Transverse colon (tissue), 4 donors: ENCODE measurements around the gene ASTN1. TPM values are rescaled to one million over a fixed set of nuclear protein-coding genes. Genes with fewer than 3 reads are reported as not detected.
A peak's percentile ranks its signal among the peaks of the same experiment; 100 is the strongest.

Experiments used
- DNase-seq: peaks from one replicate; pipeline ENCODE4 v3.0.0-alpha.2; 2019
- H3K27ac ChIP-seq, 4 donors: fragments of 200-600 bp; sonication (generic); 2 replicates each; pipeline ENCODE4 v1.5.1; 2016 to 2018; ENCODE audit warnings: inconsistent platforms in 4 of 4
- H3K27me3 ChIP-seq: fragments of 200-600 bp; sonication (generic); 2 replicates; pipeline ENCODE4 v1.5.1; 2017; ENCODE audit warnings: inconsistent platforms
- H3K36me3 ChIP-seq, 4 donors: fragments of 200-600 bp; sonication (generic); 2 replicates each; pipeline ENCODE4 v1.5.1; 2017 to 2019; ENCODE audit warnings: inconsistent platforms in 4 of 4
- H3K4me1 ChIP-seq, 4 donors: fragments of 200-600 bp; sonication (generic); 2 replicates each; pipeline ENCODE4 v1.5.1; 2017 to 2020; ENCODE audit warnings: inconsistent platforms in 4 of 4
- H3K4me3 ChIP-seq, 4 donors: fragments of 200-600 bp; sonication (generic); 1 replicate in 1 of 4; 2 replicates in 3 of 4; pipeline versions ENCODE4 v1.5.1 to v1.6.1; 2017 to 2019; ENCODE audit warnings: inconsistent platforms in 4 of 4
- H3K9me3 ChIP-seq, 2 donors: fragments of 200-600 bp; sonication (generic); 2 replicates each; pipeline ENCODE4 v1.5.1; 2017 to 2019; ENCODE audit warnings: inconsistent platforms in 2 of 2
- EP300 ChIP-seq: sonication (generic); formaldehyde crosslinking; IDR thresholded peaks from one replicate; pipeline ENCODE4 v1.6.1; 2017; ENCODE audit warnings: antibody characterized with exemption, low read depth
- POLR2A ChIP-seq: fragments of 450-650 bp; IDR thresholded peaks from one replicate; pipeline ENCODE4 v1.6.1; 2016; ENCODE audit warnings: antibody characterized with exemption, mild to moderate bottlenecking, moderate library complexity
- POLR2AphosphoS5 ChIP-seq, 3 donors: sonication (generic); formaldehyde crosslinking; IDR thresholded peaks; one replicate each; pipeline ENCODE4 v1.6.1; 2016; ENCODE audit warnings: antibody characterized with exemption in 3 of 3
- WGBS, 2 donors: methylation state at CpG; one replicate each; pipeline ENCODE4 v1.1.5; 2018; ENCODE audit warnings: low coverage in 1 of 2; 5-methylcytosine and 5-hydroxymethylcytosine counted together
- in situ Hi-C, 4 donors: fragments of 200-750 bp; cut with MboI; loops; one replicate each; pipeline versions ENCODE4 v1.15.0 to v1.15.1; 2017; ENCODE audit warnings: low sequenced_read_pairs in 3 of 4, low pct_ligation_motif_present in 1 of 4, low pct_unique_long_range_greater_than_20kb in 1 of 4
- intact Hi-C: fragments of 100-400 bp; cut with DNase I; formaldehyde crosslinking; loops from one replicate; pipeline ENCODE4 v1.15.1; 2023; ENCODE audit warnings: low total_unique reads
- total RNA-seq, 4 donors: library from RNA; depleted of rRNA; stranded (reverse); fragments of >200 nt; gene quantifications; one replicate each; pipeline ENCODE4 v1.1.0, GENCODE V29; 2016
- TF ChIP-seq, protein P1 (sequence below), 5 experiments: fragments of 200-600 bp in 3 of 5; fragments of 450-650 bp in 2 of 5; sonication (generic) in 3 of 5; IDR thresholded peaks; 1 replicate in 2 of 5; 2 replicates in 3 of 5; pipeline ENCODE4 v1.5.1; 2016 to 2017; ENCODE audit warnings: antibody characterized with exemption in 5 of 5, inconsistent platforms in 3 of 5, mild to moderate bottlenecking in 2 of 5, moderate library complexity in 1 of 5

Gene ASTN1
- total RNA-seq, 4 donors from 2014 or later, result 0.27 to 3.0 (median 0.74) TPM

DNA sequence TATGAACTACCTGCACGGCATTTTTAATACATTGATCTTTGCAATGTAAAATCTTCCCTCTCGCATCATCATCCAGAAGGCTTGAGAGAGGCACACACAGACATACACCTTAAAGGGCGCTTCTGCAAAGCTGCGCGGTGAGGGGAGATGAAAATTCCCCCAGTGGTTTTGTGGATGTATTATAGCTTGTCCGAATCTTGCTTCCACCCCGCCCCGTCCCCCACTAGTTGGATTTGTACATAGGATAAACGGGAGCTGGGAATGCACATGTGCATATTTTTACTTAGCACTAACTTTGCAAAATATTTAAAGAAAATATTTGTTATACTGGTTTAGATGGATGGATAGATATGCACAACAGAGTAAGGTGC, 542 bp upstream of the ASTN1 start:
- Histone ChIP-seq H3K27me3 (peaks cover 78% of the 10 kb centered on the region), H3K4me3 (peak overlapping the region in 1 of 4 donors; percentile 39), H3K36me3 (no peaks in the 10 kb centered on the region), H3K9me3 (no peaks in the 10 kb centered on the region), H3K27ac (no peak overlapping the region), H3K4me1 (peaks cover 0 to 8% (median 2%) of the 10 kb centered on the region in 4 donors)
- WGBS, 2 donors, result 12 to 14% methylated on average over 7 to 9 of the region's 9 CpGs
- DNase-seq, result no peak
- intact Hi-C loops (no loop called here), in situ Hi-C loops (no loop called here)
- TF ChIP-seq POLR2AphosphoS5 (IDR thresholded peaks at IDR 0.05), result no peak
- TF ChIP-seq POLR2A, result no peak
- TF ChIP-seq, protein P1, sequence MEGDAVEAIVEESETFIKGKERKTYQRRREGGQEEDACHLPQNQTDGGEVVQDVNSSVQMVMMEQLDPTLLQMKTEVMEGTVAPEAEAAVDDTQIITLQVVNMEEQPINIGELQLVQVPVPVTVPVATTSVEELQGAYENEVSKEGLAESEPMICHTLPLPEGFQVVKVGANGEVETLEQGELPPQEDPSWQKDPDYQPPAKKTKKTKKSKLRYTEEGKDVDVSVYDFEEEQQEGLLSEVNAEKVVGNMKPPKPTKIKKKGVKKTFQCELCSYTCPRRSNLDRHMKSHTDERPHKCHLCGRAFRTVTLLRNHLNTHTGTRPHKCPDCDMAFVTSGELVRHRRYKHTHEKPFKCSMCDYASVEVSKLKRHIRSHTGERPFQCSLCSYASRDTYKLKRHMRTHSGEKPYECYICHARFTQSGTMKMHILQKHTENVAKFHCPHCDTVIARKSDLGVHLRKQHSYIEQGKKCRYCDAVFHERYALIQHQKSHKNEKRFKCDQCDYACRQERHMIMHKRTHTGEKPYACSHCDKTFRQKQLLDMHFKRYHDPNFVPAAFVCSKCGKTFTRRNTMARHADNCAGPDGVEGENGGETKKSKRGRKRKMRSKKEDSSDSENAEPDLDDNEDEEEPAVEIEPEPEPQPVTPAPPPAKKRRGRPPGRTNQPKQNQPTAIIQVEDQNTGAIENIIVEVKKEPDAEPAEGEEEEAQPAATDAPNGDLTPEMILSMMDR (IDR thresholded peaks at IDR 0.05), result no peak
- no peak for TF ChIP-seq EP300

DNA sequence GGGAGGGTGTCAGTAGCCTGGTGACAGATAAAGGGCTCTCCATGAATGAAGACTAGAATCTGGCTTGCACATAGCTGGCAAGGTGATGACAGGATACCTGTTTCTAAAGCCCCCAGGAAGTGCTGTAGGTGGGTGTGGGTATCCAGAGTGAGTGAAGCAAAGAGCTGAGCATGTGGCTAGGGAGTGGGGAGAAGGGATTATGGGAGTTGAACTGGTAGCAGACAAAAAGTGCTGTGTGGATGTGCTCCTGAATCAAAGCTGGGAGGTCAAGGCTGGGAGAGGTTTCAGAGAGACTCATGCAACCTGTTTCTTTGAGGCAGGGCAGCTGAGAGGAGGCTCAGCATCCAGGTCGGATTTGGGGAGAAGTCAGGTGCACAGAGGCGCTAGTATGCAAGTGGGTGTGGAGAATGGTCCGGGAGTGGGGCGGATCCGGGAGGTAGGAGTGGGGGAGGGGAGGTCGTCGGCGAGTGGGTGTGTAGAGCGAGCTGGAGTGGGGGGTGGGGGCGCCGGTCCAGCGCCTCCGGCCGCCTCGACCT, 600 bp downstream of the ASTN1 start:
- 0 to 3% methylated on average over 1 to 8 of the region's 15 CpGs for WGBS, 2 donors

DNA sequence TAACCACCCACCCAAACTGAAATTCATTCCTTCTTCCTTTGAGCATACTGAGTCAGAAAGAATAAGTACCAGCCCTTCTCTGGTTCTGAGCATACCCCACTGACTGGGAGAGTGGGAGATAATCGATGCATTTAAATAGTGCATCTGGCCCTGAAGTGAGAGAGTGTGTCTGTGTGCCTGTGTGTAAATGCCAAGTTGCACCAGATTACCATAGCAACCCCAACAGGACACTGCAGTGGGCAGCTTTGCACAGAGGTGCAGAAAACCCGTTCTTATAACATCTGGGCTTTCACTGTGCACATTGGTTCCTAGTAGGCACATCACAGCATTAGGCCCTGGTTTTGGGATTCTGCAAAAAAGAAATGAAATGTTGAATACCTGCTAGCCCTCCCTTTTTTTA, 2.3 kb downstream of the ASTN1 start:
- Histone ChIP-seq H3K27me3 (peaks cover 51% of the 10 kb centered on the region), H3K36me3 (no peaks in the 10 kb centered on the region), H3K4me1 (peaks cover 0 to 8% (median 2%) of the 10 kb centered on the region in 4 donors), H3K9me3 (no peaks in the 10 kb centered on the region), H3K4me3 (no peak overlapping the region), H3K27ac (no peak overlapping the region)
- 59% methylated on average over 2 of the region's 2 CpGs; no CpG with 5 or more reads in 1 of the 2 donors for WGBS, 2 donors
- no peak for DNase-seq
- in situ Hi-C loops, result no loop called here
- no peak for TF ChIP-seq POLR2A
- TF ChIP-seq EP300, result no peak
- intact Hi-C loops, result no loop called here

More for the DNA sequence above, 600 bp downstream of the ASTN1 start:
- H3K27me3 ChIP-seq, result peaks cover 66% of the 10 kb centered on the region
- intact Hi-C loops, result no loop called here
- peak overlapping the region in 1 of 4 donors; percentile 39 for H3K4me3 ChIP-seq
- no peaks in the 10 kb centered on the region for H3K36me3 ChIP-seq
- H3K27ac ChIP-seq, result no peak overlapping the region
- peaks cover 0 to 8% (median 2%) of the 10 kb centered on the region in 4 donors for H3K4me1 ChIP-seq
- in situ Hi-C loops, result no loop called here
- no peaks in the 10 kb centered on the region for H3K9me3 ChIP-seq
- DNase-seq, result no peak
- TF ChIP-seq POLR2A, result no peak
- TF ChIP-seq, protein P1 (IDR thresholded peaks at IDR 0.05), result no peak
- TF ChIP-seq POLR2AphosphoS5 (IDR thresholded peaks at IDR 0.05), result no peak
- TF ChIP-seq EP300, result no peak

DNA sequence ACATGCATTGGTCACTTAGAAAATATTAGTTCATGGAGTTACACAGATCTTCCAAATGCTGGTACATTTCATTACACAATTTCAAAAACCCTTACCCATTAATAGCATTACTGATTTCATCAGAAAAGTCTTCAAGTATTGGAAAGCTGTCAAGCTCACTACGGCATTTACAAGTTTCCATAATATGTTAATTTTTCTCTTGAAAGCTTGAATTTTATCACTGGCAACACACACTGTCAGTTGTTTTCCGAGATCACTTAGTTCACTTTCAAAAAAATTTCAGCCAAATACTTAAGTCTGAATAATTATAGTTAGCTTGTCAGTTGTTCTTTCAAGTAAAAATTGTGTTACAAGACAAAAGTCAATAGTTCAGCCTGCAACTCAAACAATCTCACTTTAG, 18.0 kb downstream of the ASTN1 start:
- WGBS, 2 donors, result 68 to 69% methylated on average over 2 of the region's 2 CpGs
- no peak for DNase-seq
- no peak for TF ChIP-seq POLR2AphosphoS5 (IDR thresholded peaks at IDR 0.05)
- TF ChIP-seq POLR2A, result no peak
- TF ChIP-seq, protein P1 (IDR thresholded peaks at IDR 0.05), result no peak
- intact Hi-C loops (no loop called here), in situ Hi-C loops (no loop called here)
- no peaks in the 10 kb centered on the region for H3K27me3 ChIP-seq
- no peaks in the 10 kb centered on the region for H3K9me3 ChIP-seq
- no peak overlapping the region for H3K27ac ChIP-seq
- no peaks in the 10 kb centered on the region for H3K36me3 ChIP-seq
- H3K4me3 ChIP-seq, result no peak overlapping the region
- no peaks in the 10 kb centered on the region for H3K4me1 ChIP-seq
